ENCODE data around the gene IFT81.

- TF ChIP-seq CTCF (IDR thresholded peaks at IDR 0.05) (no peak), POLR2A (IDR thresholded peaks at IDR 0.05) (no peak)
These were observed 103.0 kb downstream of the IFT81 start for GRCh38 chr12:110227138-110227537.
